Vagina (tissue), 2 donors: ENCODE data around the gene ABHD2. TPM values are rescaled to one million over a fixed set of nuclear protein-coding genes. Genes with fewer than 3 reads are reported as not detected.
"Not testable (repeated sequence)": the region's sequence is repeated elsewhere in the genome, so short reads cannot be mapped to it uniquely, and the experiment has no call there.

ENCODE experiments used
- DNase-seq, 2 donors: peaks; one replicate each; pipeline ENCODE4 v3.0.0-alpha.2; 2017; ENCODE audit errors: extremely low spot score in 2 of 2
- H3K27ac ChIP-seq: fragments of 200-600 bp; sonication (generic); one replicate; pipeline ENCODE4 v1.5.1; 2019
- H3K27me3 ChIP-seq: fragments of 200-600 bp; sonication (generic); one replicate; pipeline ENCODE4 v1.5.1; 2019
- H3K36me3 ChIP-seq, 2 donors: fragments of 200-600 bp; sonication (generic); one replicate each; pipeline ENCODE4 v1.5.1; 2017 to 2019
- H3K4me1 ChIP-seq: fragments of 200-600 bp; sonication (generic); one replicate; pipeline ENCODE4 v1.5.1; 2019
- H3K4me3 ChIP-seq, 2 donors: fragments of 200-600 bp; sonication (generic); 1 replicate in 1 of 2; 2 replicates in 1 of 2; pipeline ENCODE4 v1.5.1; 2016 to 2019
- H3K9me3 ChIP-seq: fragments of 200-600 bp; sonication (generic); one replicate; pipeline ENCODE4 v1.5.1; 2019
- CTCF ChIP-seq, 3 experiments: fragments of 450-650 bp in 2 of 3; fragments of 200-600 bp in 1 of 3; sonication (generic) in 1 of 3; IDR thresholded peaks; one replicate each; pipeline ENCODE4 v1.5.1; 2017 to 2019; ENCODE audit warnings: antibody characterized with exemption in 3 of 3, mild to moderate bottlenecking in 2 of 3, moderate library complexity in 2 of 3
- POLR2A ChIP-seq, 2 donors: fragments of 450-650 bp; IDR thresholded peaks; one replicate each; pipeline ENCODE4 v1.6.1; 2017; ENCODE audit warnings: antibody characterized with exemption in 2 of 2, mild to moderate bottlenecking in 2 of 2, moderate library complexity in 2 of 2
- POLR2AphosphoS5 ChIP-seq, 2 donors: sonication (generic); formaldehyde crosslinking; IDR thresholded peaks; one replicate each; pipeline ENCODE4 v1.9.0; 2017; ENCODE audit warnings: antibody characterized with exemption in 2 of 2, mild to moderate bottlenecking in 2 of 2, low read depth in 1 of 2; ENCODE audit not compliant: insufficient read depth in 1 of 2
- intact Hi-C: fragments of 100-400 bp; cut with DNase I; formaldehyde crosslinking; loops from one replicate; pipeline ENCODE4 v1.15.1; 2023
- total RNA-seq: library from RNA; depleted of rRNA; stranded (reverse); fragments of >200 nt; gene quantifications from one replicate; pipeline ENCODE4 v1.2.3, GENCODE V29; 2016

The ABHD2 gene
- total RNA-seq, 1 donor from 2014 or later: 33.6 TPM

GRCh38 chr15:89118481-89118989 lies 30.3 kb downstream of the ABHD2 start:
- TF ChIP-seq CTCF (IDR thresholded peaks at IDR 0.05) (no peak), POLR2A (IDR thresholded peaks at IDR 0.05) (no peak), POLR2AphosphoS5 (IDR thresholded peaks at IDR 0.05; ENCODE audit: insufficient read depth in 1 of 2, low read depth in 1 of 2) (no peak)
- intact Hi-C loops: no loop called here
- Histone ChIP-seq H3K4me3 (no peak overlapping the region), H3K36me3 (peaks cover 0 to 15% of the 10 kb centered on the region in 2 donors), H3K27me3 (no peaks in the 10 kb centered on the region), H3K9me3 (no peaks in the 10 kb centered on the region), H3K27ac (peak overlapping the region; percentile 81), H3K4me1 (peaks cover 87% of the 10 kb centered on the region)
- no peak for DNase-seq

- H3K9me3 ChIP-seq: no peaks in the 10 kb centered on the region
- intact Hi-C loops: no loop called here
- no peak for DNase-seq
- TF ChIP-seq CTCF (IDR thresholded peaks at IDR 0.05): no peak
- TF ChIP-seq POLR2AphosphoS5 (IDR thresholded peaks at IDR 0.05; ENCODE audit: insufficient read depth in 1 of 2, low read depth in 1 of 2): peak in 1 of 2 donors; percentile 50
- peaks cover 74% of the 10 kb centered on the region for H3K4me1 ChIP-seq
- no peak overlapping the region for H3K4me3 ChIP-seq
- no peaks in the 10 kb centered on the region for H3K27me3 ChIP-seq
- peak overlapping the region; percentile 81 for H3K27ac ChIP-seq
- H3K36me3 ChIP-seq: peaks cover 0 to 15% of the 10 kb centered on the region in 2 donors
Observed at GRCh38 chr15:89119489-89120478, 31.5 kb downstream of the ABHD2 start.

- DNase-seq, H3K27me3 ChIP-seq, intact Hi-C loops, H3K9me3 ChIP-seq, H3K4me3 ChIP-seq: not testable (repeated sequence)
- Histone ChIP-seq H3K36me3 (peaks cover 0 to 15% of the 10 kb centered on the region in 2 donors), H3K27ac (peak overlapping the region; percentile 81), H3K4me1 (peaks cover 67% of the 10 kb centered on the region)
Observed at GRCh38 chr15:89120479-89121000, 32.3 kb downstream of the ABHD2 start.

- Histone ChIP-seq H3K9me3 (no peaks in the 10 kb centered on the region), H3K36me3 (peaks cover 0 to 13% of the 10 kb centered on the region in 2 donors), H3K4me3 (no peak overlapping the region), H3K27me3 (no peaks in the 10 kb centered on the region), H3K4me1 (peaks cover 61% of the 10 kb centered on the region), H3K27ac (peak overlapping the region; percentile 81)
- TF ChIP-seq POLR2AphosphoS5 (IDR thresholded peaks at IDR 0.05; ENCODE audit: insufficient read depth in 1 of 2, low read depth in 1 of 2) (peak in 1 of 2 donors; percentile 26), CTCF (IDR thresholded peaks at IDR 0.05) (no peak)
- intact Hi-C loops: no loop called here
- no peak for DNase-seq
Observed at GRCh38 chr15:89121414-89121813, 33.2 kb downstream of the ABHD2 start.

- Histone ChIP-seq H3K9me3 (no peaks in the 10 kb centered on the region), H3K4me1 (peaks cover 62% of the 10 kb centered on the region), H3K27me3 (no peaks in the 10 kb centered on the region), H3K27ac (peak overlapping the region; percentile 22), H3K4me3 (no peak overlapping the region), H3K36me3 (peaks cover 0 to 6% of the 10 kb centered on the region in 2 donors)
- TF ChIP-seq POLR2A (IDR thresholded peaks at IDR 0.05) (no peak), POLR2AphosphoS5 (IDR thresholded peaks at IDR 0.05; ENCODE audit: insufficient read depth in 1 of 2, low read depth in 1 of 2) (no peak), CTCF (IDR thresholded peaks at IDR 0.05) (no peak)
- intact Hi-C loops: no loop called here
- no peak for DNase-seq
Observed at GRCh38 chr15:89122505-89123180, 34.4 kb downstream of the ABHD2 start.
